Activated CD4-positive, alpha-beta T cell treated with anti-CD3 and anti-CD28 coated beads for 48 hours (primary cell): ENCODE data around the gene H19.

Experiments
- DNase-seq: peaks from one replicate; pipeline ENCODE4 v3.0.0-alpha.2; 2020

Gene H19

GRCh38 chr11:1982873-1983600 is 14.6 kb downstream of the H19 start:
- no peak for DNase-seq

GRCh38 chr11:1979607-1980006 is 18.0 kb downstream of the H19 start:
- DNase-seq: no peak

GRCh38 chr11:1978720-1979473 is 18.7 kb downstream of the H19 start:
- no peak for DNase-seq

- DNase-seq: no peak
These were observed 22.5 kb downstream of the H19 start for GRCh38 chr11:1975185-1975584.

GRCh38 chr11:1970956-1971355 is 26.7 kb downstream of the H19 start:
- DNase-seq: no peak

GRCh38 chr11:1969776-1970175 is 27.9 kb downstream of the H19 start:
- no peak for DNase-seq

GRCh38 chr11:1969035-1969434 is 28.6 kb downstream of the H19 start:
- no peak for DNase-seq

- no peak for DNase-seq
These were observed 29.1 kb downstream of the H19 start for GRCh38 chr11:1968454-1969002.

GRCh38 chr11:1967641-1968225 is 29.9 kb downstream of the H19 start:
- no peak for DNase-seq

GRCh38 chr11:1966531-1966930 is 31.1 kb downstream of the H19 start:
- no peak for DNase-seq

- no peak for DNase-seq
These were observed 32.7 kb downstream of the H19 start for GRCh38 chr11:1964955-1965354.

GRCh38 chr11:1964348-1964747 is 33.3 kb downstream of the H19 start:
- no peak for DNase-seq

- no peak for DNase-seq
These were observed 33.8 kb downstream of the H19 start for GRCh38 chr11:1963864-1964263.

GRCh38 chr11:1959786-1960185 is 37.9 kb downstream of the H19 start:
- DNase-seq: no peak

GRCh38 chr11:1958367-1958766 is 39.3 kb downstream of the H19 start:
- no peak for DNase-seq

GRCh38 chr11:1953489-1954266 is 44.0 kb downstream of the H19 start:
- no peak for DNase-seq

- DNase-seq: no peak
These were observed 44.7 kb downstream of the H19 start for GRCh38 chr11:1952806-1953482.

GRCh38 chr11:1949922-1950321 is 47.7 kb downstream of the H19 start:
- no peak for DNase-seq

GRCh38 chr11:1949302-1949701 is 48.3 kb downstream of the H19 start:
- DNase-seq: no peak

GRCh38 chr11:1948389-1948788 is 49.3 kb downstream of the H19 start:
- no peak for DNase-seq

GRCh38 chr11:1947592-1948237 is 49.9 kb downstream of the H19 start:
- DNase-seq: no peak
